IPS DF 4.7 (cell line): ENCODE measurements around the gene SCGB1D2.

Experiments used
- DNase-seq: peaks from one replicate; pipeline ENCODE4 v3.0.0-alpha.2; 2013; ENCODE audit warnings: low spot score; ENCODE audit errors: extremely low read depth

The SCGB1D2 gene

DNA sequence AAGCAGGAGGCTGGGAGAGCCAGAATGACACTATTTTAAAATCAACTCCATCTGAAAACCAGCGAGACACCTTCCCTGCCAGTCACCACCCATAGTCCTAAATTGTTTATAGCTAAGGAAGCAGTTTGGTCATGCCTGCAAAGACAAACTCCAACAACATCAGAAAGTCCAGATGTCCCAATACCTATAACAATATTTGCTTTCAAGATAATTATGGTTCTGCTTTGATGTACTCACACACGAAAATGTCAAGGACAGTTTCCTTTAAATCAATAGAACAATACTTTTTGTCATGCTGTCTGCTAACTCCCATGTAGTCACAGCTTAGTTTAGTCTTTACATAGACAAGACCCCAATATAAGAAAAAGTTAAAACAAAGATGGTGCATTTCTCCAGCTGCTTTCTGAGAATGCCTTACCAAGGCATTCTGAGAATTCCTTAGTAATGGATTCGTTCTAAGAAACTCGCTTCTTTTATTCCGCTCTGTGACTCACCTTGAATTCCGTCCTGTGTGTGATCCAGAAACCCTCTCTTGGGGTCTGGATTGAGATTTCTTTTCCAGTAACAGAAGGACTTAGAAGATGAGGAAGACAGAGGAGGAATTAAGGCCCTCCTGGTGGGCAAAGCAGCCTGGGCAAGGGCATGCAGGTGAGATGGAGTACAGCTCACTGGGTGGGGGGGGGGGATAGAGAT is 18.4 kb downstream of the SCGB1D2 start:
- DNase-seq: no peak

DNA sequence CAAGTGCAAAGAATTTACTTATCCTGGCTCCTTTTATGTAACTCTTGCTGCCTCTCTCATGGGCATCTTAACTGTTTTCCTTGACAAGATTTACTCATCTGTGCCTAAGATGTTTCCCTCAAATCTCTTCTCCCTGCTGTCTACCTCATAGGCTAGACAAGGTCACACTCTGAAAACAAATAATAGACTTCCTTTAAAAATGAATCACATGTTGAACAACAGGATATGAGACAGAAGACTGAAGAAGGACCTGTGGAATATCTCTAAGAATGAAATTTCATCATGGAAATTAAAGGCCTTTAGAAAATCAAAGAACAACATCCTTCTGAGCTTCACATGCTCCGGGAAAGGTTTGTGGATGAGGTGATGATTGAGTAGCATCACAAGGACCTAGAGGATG is 22.0 kb downstream of the SCGB1D2 start:
- no peak for DNase-seq

DNA sequence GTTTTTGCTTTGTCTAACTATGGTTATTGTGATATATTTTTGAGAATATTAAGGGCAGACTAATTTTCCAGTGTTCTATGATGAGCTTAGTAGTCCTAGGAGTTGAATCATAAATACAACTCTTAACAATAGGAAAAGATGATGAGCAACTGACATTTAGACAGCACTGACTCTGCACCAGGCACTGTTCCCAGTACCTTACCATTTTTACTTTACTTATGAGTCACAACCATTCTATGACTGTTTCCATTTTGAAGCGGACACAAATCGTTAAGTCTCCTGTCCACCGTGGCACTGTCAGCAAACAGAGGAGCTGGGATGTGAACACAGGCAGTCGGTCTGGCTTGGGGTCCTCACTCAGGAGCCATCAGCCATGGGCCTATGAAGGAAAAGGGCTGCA is 24.5 kb downstream of the SCGB1D2 start:
- DNase-seq: no peak

DNA sequence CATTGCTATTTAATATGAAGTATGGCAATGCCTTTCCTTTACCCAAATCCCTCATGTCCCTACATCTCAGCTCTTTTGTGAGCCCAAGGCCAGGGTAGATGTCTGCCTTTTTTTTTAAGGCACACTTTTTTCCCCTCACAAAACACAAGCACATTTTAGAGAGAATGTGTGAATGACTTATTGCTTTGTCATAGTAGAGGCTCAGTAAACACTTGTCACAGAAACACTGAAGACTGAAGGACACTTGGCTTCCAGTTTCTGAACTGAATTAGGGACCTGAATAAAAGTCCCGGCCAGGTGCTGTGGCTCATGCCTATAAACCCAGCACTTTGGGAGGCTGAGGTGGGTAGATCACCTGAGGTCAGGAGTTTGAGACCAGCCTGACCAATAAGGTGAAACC is 25.0 kb downstream of the SCGB1D2 start:
- no peak for DNase-seq

DNA sequence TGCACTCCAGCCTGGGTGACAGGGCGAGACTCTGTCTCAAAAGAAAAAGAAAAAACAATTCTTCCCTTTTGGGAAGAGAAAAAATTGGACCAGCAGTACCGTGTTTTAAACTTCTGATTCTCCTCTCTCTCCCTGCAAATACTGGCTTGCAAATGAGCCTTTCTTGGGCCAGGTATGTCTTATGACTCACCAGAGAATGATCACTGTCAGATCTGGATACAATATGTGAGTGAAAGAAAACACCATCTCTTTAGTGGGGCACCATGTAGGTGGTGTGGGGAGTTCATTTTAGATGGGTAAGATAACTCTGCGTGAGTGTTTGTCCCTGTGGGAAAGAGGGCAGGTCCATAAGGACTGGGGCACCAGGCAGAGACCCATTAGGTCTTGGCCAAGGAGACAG is 25.5 kb downstream of the SCGB1D2 start:
- no peak for DNase-seq

DNA sequence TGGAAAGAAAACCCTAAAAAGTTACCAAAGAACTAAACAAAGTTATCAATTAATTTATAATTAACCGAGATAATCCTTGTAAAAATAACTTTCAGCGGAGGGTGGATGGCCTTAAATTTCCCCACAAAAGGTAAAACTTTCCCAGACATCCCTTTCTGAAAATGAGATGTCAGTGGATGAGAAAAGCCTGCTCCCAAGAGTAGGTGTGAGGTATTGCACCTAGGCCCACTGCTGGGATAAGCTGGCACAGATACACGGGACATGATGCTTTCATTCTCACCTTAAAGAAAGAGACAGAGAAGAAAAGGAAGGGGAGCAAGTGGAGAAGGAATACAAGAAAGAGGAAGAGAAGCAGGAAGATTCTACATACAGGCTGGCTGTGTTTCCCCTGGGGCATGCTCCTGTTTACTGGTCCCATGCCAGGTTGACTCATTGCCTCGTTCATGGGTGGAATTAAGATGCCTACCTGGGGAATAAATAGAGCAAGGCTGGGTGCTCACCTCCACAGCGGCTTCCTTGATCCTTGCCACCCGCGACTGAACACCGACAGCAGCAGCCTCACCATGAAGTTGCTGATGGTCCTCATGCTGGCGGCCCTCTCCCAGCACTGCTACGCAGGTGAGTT is 27.7 kb downstream of the SCGB1D2 start, which contains the start of gene SCGB2A2:
TSS of gene SCGB2A2 (plus strand) at position 505 of the 625 bp plus-strand sequence. CDS start at position 564, 59 bp downstream.
- DNase-seq: no peak

DNA sequence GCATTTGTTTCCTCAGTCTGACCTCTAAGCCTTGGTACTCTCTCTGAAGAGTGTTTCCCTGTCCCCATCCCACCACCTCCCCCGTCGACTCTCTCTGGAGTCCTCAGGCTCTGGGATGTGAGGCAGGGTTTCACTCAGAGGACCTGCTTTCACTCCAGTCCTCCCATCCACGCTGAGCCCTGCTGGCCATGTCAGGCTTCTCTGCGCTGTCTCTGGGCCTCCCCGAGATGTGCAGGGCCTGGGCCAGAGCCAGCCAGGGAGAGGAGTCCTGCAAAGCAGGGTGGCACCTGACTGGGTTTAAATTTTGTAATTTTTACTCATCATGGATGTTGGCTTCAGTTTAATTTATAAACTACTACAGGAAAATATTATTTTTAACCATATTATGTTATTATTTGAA is 31.2 kb downstream of the SCGB1D2 start:
- DNase-seq: no peak

DNA sequence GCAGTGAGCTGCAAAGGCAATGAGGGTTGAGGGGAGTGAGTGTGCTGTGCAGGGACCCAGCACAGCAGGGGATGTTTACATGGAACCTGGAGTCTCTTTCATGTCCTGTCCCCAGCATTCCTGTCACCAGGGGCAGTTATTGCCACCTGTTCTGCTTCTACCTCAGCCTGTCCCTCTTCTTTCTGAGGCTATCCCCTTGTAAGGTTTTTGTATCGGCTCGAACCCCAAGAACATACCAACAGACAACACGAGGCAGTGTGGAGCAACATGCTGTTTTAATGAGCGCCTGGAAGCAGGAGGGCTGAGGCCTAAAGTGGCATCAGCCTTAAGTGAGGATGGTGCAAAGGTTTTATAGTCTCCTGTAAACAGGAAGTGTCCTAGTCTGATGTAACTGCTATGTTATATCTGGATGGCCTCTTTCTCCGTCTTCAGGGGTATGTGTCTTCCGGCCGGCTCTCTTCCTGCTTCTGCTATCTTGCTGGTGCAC is 31.8 kb downstream of the SCGB1D2 start:
- DNase-seq: no peak

DNA sequence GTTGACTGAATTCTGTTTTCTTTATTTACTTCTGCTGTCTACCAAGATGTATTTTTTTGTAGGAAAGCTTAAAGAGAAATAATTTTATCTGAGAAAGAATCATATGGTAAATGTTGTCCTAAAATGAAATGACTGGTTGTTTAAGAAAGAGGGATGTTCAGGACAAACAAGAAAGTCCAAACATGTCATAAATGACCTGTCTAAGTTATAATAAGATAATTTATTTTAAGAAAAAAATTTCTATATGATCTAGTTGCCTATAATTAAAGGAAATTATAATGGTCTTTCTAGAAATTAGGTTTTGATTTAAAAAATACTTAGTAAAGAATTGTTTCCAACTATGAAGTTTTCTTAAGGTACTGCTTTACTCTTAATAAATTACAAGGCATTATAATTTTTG is 38.4 kb downstream of the SCGB1D2 start:
- DNase-seq: no peak
